Aorta (tissue), 4 donors: ENCODE data around the gene UNC13A. TPM values are rescaled to one million over a fixed set of nuclear protein-coding genes. Genes with fewer than 3 reads are reported as not detected.

Experiments used
- polyA plus RNA-seq, 2 donors: library from polyadenylated mRNA; stranded (reverse); fragments of 200-250 nt; gene quantifications; one replicate each; pipeline ENCODE4 v1.2.3, GENCODE V29; 2013
- total RNA-seq, 2 donors: library from RNA; stranded (reverse); fragmentation: NEBNext Ultra II Directional; extraction: Animal tissue kit (Norgen Biotek cat#: 25700); gene quantifications; one replicate each; pipeline ENCODE4 v1.2.1, GENCODE V29; 2021
- donor health status: healthy with polysubstance abuse.
- donor health status: Bipolar disorder and iron deficiency.
- donor health status: DM: no; HTN: no; CAD: no.
- donor health status: DM: yes; HTN: yes; CAD: no.

The UNC13A gene
- total and polyA plus RNA-seq, 4 donors: 0.38 to 2.8 (median 1.9) TPM

Other genes starting within 250 kb of the UNC13A start
- gene TMEM221, start 239.7 kb downstream of the UNC13A start, total RNA-seq: under 1 TPM in 1 of 2 donors, not detected in 1; 0.30 TPM
- gene TMEM221, start 239.7 kb downstream of the UNC13A start, polyA plus RNA-seq: under 1 TPM in 1 of 2 donors, not detected in 1; 0.38 TPM
- not detected for gene NXNL1, start 227.4 kb downstream of the UNC13A start, total RNA-seq
- not detected for gene NXNL1, start 227.4 kb downstream of the UNC13A start, polyA plus RNA-seq
- gene SLC27A1, start 217.8 kb downstream of the UNC13A start, total RNA-seq: 10 to 100 TPM; 12.0 to 22.2 TPM
- 10 to 100 TPM in 1 of 2 donors, 1 to 10 TPM in 1; 6.8 to 37.8 TPM for gene SLC27A1, start 217.8 kb downstream of the UNC13A start, polyA plus RNA-seq
- 10 to 100 TPM; 38.0 to 50.6 TPM for gene PGLS, start 176.7 kb downstream of the UNC13A start, total RNA-seq
- 10 to 100 TPM; 31.7 to 90.6 TPM for gene PGLS, start 176.7 kb downstream of the UNC13A start, polyA plus RNA-seq
- 10 to 100 TPM; 67.1 to 91.2 TPM for gene COLGALT1, start 132.7 kb downstream of the UNC13A start, total RNA-seq
- 10 to 100 TPM; 26.3 to 45.6 TPM for gene COLGALT1, start 132.7 kb downstream of the UNC13A start, polyA plus RNA-seq
- gene MAP1S, start 31.1 kb upstream of the UNC13A start, total RNA-seq: 10 to 100 TPM; 53.6 to 60.1 TPM
- 10 to 100 TPM in 1 of 2 donors, 1 to 10 TPM in 1; 9.9 to 18.9 TPM for gene MAP1S, start 31.1 kb upstream of the UNC13A start, polyA plus RNA-seq
- 1 to 10 TPM; 2.9 to 6.9 TPM for gene FCHO1, start 63.1 kb upstream of the UNC13A start, total RNA-seq
- gene FCHO1, start 63.1 kb upstream of the UNC13A start, polyA plus RNA-seq: 1 to 10 TPM; 1.5 to 1.6 TPM
- 1 to 10 TPM in 1 of 2 donors, under 1 TPM in 1; 0.42 to 1.9 TPM for gene B3GNT3, start 106.8 kb upstream of the UNC13A start, total RNA-seq
- gene B3GNT3, start 106.8 kb upstream of the UNC13A start, polyA plus RNA-seq: 1 to 10 TPM in 1 of 2 donors, not detected in 1; 4.5 TPM
- not detected for gene INSL3, start 133.2 kb upstream of the UNC13A start, total RNA-seq
- gene INSL3, start 133.2 kb upstream of the UNC13A start, polyA plus RNA-seq: not detected
- gene JAK3, start 159.6 kb upstream of the UNC13A start, total RNA-seq: 10 to 100 TPM; 15.4 to 33.3 TPM
- gene JAK3, start 159.6 kb upstream of the UNC13A start, polyA plus RNA-seq: 1 to 10 TPM; 2.3 to 2.6 TPM
- 1,000 to 10,000 TPM; 1,221 to 1,276 TPM for gene RPL18A, start 171.6 kb upstream of the UNC13A start, total RNA-seq
- gene RPL18A, start 171.6 kb upstream of the UNC13A start, polyA plus RNA-seq: 1,000 to 10,000 TPM; 2,303 to 3,237 TPM
- not detected for gene SLC5A5, start 183.6 kb upstream of the UNC13A start, total RNA-seq
- gene SLC5A5, start 183.6 kb upstream of the UNC13A start, polyA plus RNA-seq: under 1 TPM in 1 of 2 donors, not detected in 1; 0.03 TPM
- 10 to 100 TPM; 48.9 to 58.7 TPM for gene CCDC124, start 244.7 kb upstream of the UNC13A start, total RNA-seq
- gene CCDC124, start 244.7 kb upstream of the UNC13A start, polyA plus RNA-seq: 100 to 1,000 TPM; 123 to 162 TPM